Endothelial cell (in vitro differentiated cells): Measurements from ENCODE around the gene ZYX. TPM values are rescaled to one million over a fixed set of nuclear protein-coding genes. Genes with fewer than 3 reads are reported as not detected.

Source experiments
- DNase-seq: peaks from one replicate; pipeline ENCODE4 v3.0.0; 2021; ENCODE audit warnings: low spot score
- H3K27ac Mint-ChIP-seq: one replicate; pipeline ENCODE4 v1.8.0; 2021; ENCODE audit warnings: mixed read lengths, inconsistent platforms; ENCODE audit not compliant: unreplicated experiment
- H3K27me3 Mint-ChIP-seq: one replicate; pipeline ENCODE4 v1.8.0; 2021; ENCODE audit warnings: mild to moderate bottlenecking, moderate library complexity, mixed read lengths, inconsistent platforms; ENCODE audit not compliant: unreplicated experiment
- H3K36me3 Mint-ChIP-seq: one replicate; pipeline ENCODE4 v1.8.0; 2021; ENCODE audit warnings: mild to moderate bottlenecking, low read depth, mixed read lengths, inconsistent platforms; ENCODE audit not compliant: unreplicated experiment
- H3K4me1 Mint-ChIP-seq: one replicate; pipeline ENCODE4 v1.8.0; 2021; ENCODE audit warnings: mild to moderate bottlenecking, mixed read lengths, inconsistent platforms; ENCODE audit not compliant: unreplicated experiment
- H3K4me3 Mint-ChIP-seq: one replicate; pipeline ENCODE4 v1.8.0; 2021; ENCODE audit warnings: mild to moderate bottlenecking, mixed read lengths, inconsistent platforms; ENCODE audit not compliant: unreplicated experiment
- H3K9me3 Mint-ChIP-seq: one replicate; pipeline ENCODE4 v1.8.0; 2021; ENCODE audit warnings: mixed read lengths, inconsistent platforms; ENCODE audit not compliant: unreplicated experiment
- CTCF ChIP-seq: fragments of 200-600 bp; sonication (generic); IDR thresholded peaks from one replicate; pipeline ENCODE4 v1.5.0; 2021; ENCODE audit warnings: antibody characterized with exemption; ENCODE audit not compliant: unreplicated experiment
- total RNA-seq: library from RNA; stranded (reverse); fragmentation: NEBNext Ultra II Directional; extraction: Animal tissue kit (Norgen Biotek cat#: 25700); gene quantifications from one replicate; pipeline ENCODE4 v1.2.1, GENCODE V29; 2021; ENCODE audit not compliant: unreplicated experiment

The ZYX gene
- total RNA-seq, 1 donor from 2014 or later = 237 TPM

- Mint-ChIP-seq H3K4me1 (no peaks in the 10 kb centered on the region), H3K4me3 (no peak overlapping the region), H3K36me3 (no peaks in the 10 kb centered on the region), H3K9me3 (no peaks in the 10 kb centered on the region), H3K27ac (no peak overlapping the region), H3K27me3 (peaks cover 11% of the 10 kb centered on the region)
- no peak for TF ChIP-seq CTCF
- no peak for DNase-seq
Observed at GRCh38 chr7:143352531-143353002, 28.6 kb upstream of the ZYX start.

GRCh38 chr7:143354376-143354775 is 26.8 kb upstream of the ZYX start:
- Mint-ChIP-seq H3K4me3 (no peak overlapping the region), H3K9me3 (no peaks in the 10 kb centered on the region), H3K4me1 (no peaks in the 10 kb centered on the region), H3K27ac (no peak overlapping the region), H3K36me3 (no peaks in the 10 kb centered on the region), H3K27me3 (peaks cover 11% of the 10 kb centered on the region)
- DNase-seq = no peak
- TF ChIP-seq CTCF = no peak

GRCh38 chr7:143354965-143355364 is 26.2 kb upstream of the ZYX start:
- TF ChIP-seq CTCF = no peak
- H3K36me3 Mint-ChIP-seq = no peaks in the 10 kb centered on the region

GRCh38 chr7:143355450-143356385 is 25.4 kb upstream of the ZYX start:
- no peak for TF ChIP-seq CTCF
- no peak overlapping the region for H3K4me3 Mint-ChIP-seq
- peaks cover 22% of the 10 kb centered on the region for H3K27me3 Mint-ChIP-seq
- H3K36me3 Mint-ChIP-seq = peaks cover 5% of the 10 kb centered on the region
- H3K9me3 Mint-ChIP-seq = no peaks in the 10 kb centered on the region
- no peak for DNase-seq
- peaks cover 3% of the 10 kb centered on the region for H3K4me1 Mint-ChIP-seq
- no peak overlapping the region for H3K27ac Mint-ChIP-seq

More at GRCh38 chr7:143354965-143355364, 26.2 kb upstream of the ZYX start:
- H3K27me3 Mint-ChIP-seq = peaks cover 14% of the 10 kb centered on the region
- DNase-seq = no peak
- peak overlapping the region; percentile 62 for H3K4me3 Mint-ChIP-seq
- no peak overlapping the region for H3K27ac Mint-ChIP-seq
- H3K4me1 Mint-ChIP-seq = no peaks in the 10 kb centered on the region
- H3K9me3 Mint-ChIP-seq = no peaks in the 10 kb centered on the region
